KOPT-K1 (cell line): ENCODE measurements around the gene CACNA1G.

ENCODE experiments used
- H3K27ac ChIP-seq: fragments of 200-600 bp; sonication (generic); 2 replicates; pipeline ENCODE4 v1.5.1; 2016; ENCODE audit warnings: antibody characterized with exemption, mild to moderate bottlenecking, low read depth, low read length; ENCODE audit not compliant: poor library complexity, severe bottlenecking
- H3K36me3 ChIP-seq: fragments of 200-600 bp; sonication (generic); 2 replicates; pipeline ENCODE4 v1.5.1; 2017; ENCODE audit warnings: antibody characterized with exemption, mild to moderate bottlenecking, low read length, moderate library complexity; ENCODE audit not compliant: insufficient read depth
- H3K9me3 ChIP-seq: fragments of 200-600 bp; sonication (generic); 2 replicates; pipeline ENCODE4 v1.5.1; 2017; ENCODE audit warnings: antibody characterized with exemption, low read length, mild to moderate bottlenecking; ENCODE audit not compliant: insufficient read depth, poor library complexity, severe bottlenecking

CACNA1G gene

GRCh38 chr17:50612281-50612680, 51.8 kb downstream of the CACNA1G start:
- Histone ChIP-seq H3K27ac (no peak overlapping the region), H3K36me3 (no peaks in the 10 kb centered on the region), H3K9me3 (no peaks in the 10 kb centered on the region)

GRCh38 chr17:50613007-50613992, 52.8 kb downstream of the CACNA1G start:
- Histone ChIP-seq H3K36me3 (no peaks in the 10 kb centered on the region), H3K9me3 (no peaks in the 10 kb centered on the region), H3K27ac (no peak overlapping the region)

GRCh38 chr17:50614471-50615051, 54.0 kb downstream of the CACNA1G start:
- H3K27ac ChIP-seq = no peak overlapping the region
- no peaks in the 10 kb centered on the region for H3K9me3 ChIP-seq
- no peaks in the 10 kb centered on the region for H3K36me3 ChIP-seq

- H3K36me3 ChIP-seq = no peaks in the 10 kb centered on the region
- no peak overlapping the region for H3K27ac ChIP-seq
- H3K9me3 ChIP-seq = no peaks in the 10 kb centered on the region
These were observed 55.3 kb downstream of the CACNA1G start for GRCh38 chr17:50615828-50616227.

GRCh38 chr17:50618300-50618699, 57.8 kb downstream of the CACNA1G start:
- H3K9me3 ChIP-seq = no peaks in the 10 kb centered on the region
- H3K36me3 ChIP-seq = no peaks in the 10 kb centered on the region
- H3K27ac ChIP-seq = no peak overlapping the region

- Histone ChIP-seq H3K27ac (no peak overlapping the region), H3K9me3 (no peaks in the 10 kb centered on the region), H3K36me3 (no peaks in the 10 kb centered on the region)
These were observed 58.4 kb downstream of the CACNA1G start for GRCh38 chr17:50618941-50619340.

- no peak overlapping the region for H3K27ac ChIP-seq
These were observed 59.0 kb downstream of the CACNA1G start for GRCh38 chr17:50619489-50619888.

GRCh38 chr17:50620237-50620636, 59.7 kb downstream of the CACNA1G start:
- no peak overlapping the region for H3K27ac ChIP-seq
- H3K9me3 ChIP-seq = no peaks in the 10 kb centered on the region
- no peaks in the 10 kb centered on the region for H3K36me3 ChIP-seq

More at GRCh38 chr17:50619489-50619888, 59.0 kb downstream of the CACNA1G start:
- H3K36me3 ChIP-seq = no peaks in the 10 kb centered on the region
- H3K9me3 ChIP-seq = no peaks in the 10 kb centered on the region

GRCh38 chr17:50620858-50621257, 60.3 kb downstream of the CACNA1G start:
- Histone ChIP-seq H3K36me3 (no peaks in the 10 kb centered on the region), H3K9me3 (no peaks in the 10 kb centered on the region), H3K27ac (no peak overlapping the region)

- no peaks in the 10 kb centered on the region for H3K36me3 ChIP-seq
- no peak overlapping the region for H3K27ac ChIP-seq
- no peaks in the 10 kb centered on the region for H3K9me3 ChIP-seq
These were observed 61.1 kb downstream of the CACNA1G start for GRCh38 chr17:50621574-50622031.

- Histone ChIP-seq H3K9me3 (no peaks in the 10 kb centered on the region), H3K27ac (no peak overlapping the region), H3K36me3 (no peaks in the 10 kb centered on the region)
These were observed 63.9 kb downstream of the CACNA1G start for GRCh38 chr17:50624321-50624934.

GRCh38 chr17:50625032-50625871, 64.7 kb downstream of the CACNA1G start:
- Histone ChIP-seq H3K27ac (no peak overlapping the region), H3K36me3 (no peaks in the 10 kb centered on the region), H3K9me3 (no peaks in the 10 kb centered on the region)

GRCh38 chr17:50626037-50626574, 65.6 kb downstream of the CACNA1G start:
- no peaks in the 10 kb centered on the region for H3K9me3 ChIP-seq
- H3K36me3 ChIP-seq = no peaks in the 10 kb centered on the region
- H3K27ac ChIP-seq = no peak overlapping the region

GRCh38 chr17:50627036-50627781, 66.7 kb downstream of the CACNA1G start:
- Histone ChIP-seq H3K27ac (no peak overlapping the region), H3K36me3 (no peaks in the 10 kb centered on the region), H3K9me3 (no peaks in the 10 kb centered on the region)
